H9 (cell line): ENCODE results near the gene CDH23. TPM values are rescaled to one million over a fixed set of nuclear protein-coding genes. Genes with fewer than 3 reads are reported as not detected.

Experiments
- DNase-seq: peaks from one replicate; pipeline ENCODE4 v3.0.0-alpha.2; 2017
- H2AFZ ChIP-seq: one replicate; pipeline ENCODE4 v1.6.1; 2013; ENCODE audit warnings: mild to moderate bottlenecking, low read length, control low read depth, moderate library complexity
- H2AK5ac ChIP-seq: 2 replicates; pipeline ENCODE4 v1.6.1; 2013; ENCODE audit warnings: low read length, control low read depth, mixed read lengths; ENCODE audit not compliant: insufficient read length
- H2BK120ac ChIP-seq: one replicate; pipeline ENCODE4 v1.6.1; 2013; ENCODE audit warnings: low read depth, mild to moderate bottlenecking, low read length, control low read depth, inconsistent platforms; ENCODE audit not compliant: poor library complexity, severe bottlenecking
- H2BK12ac ChIP-seq: 2 replicates; pipeline ENCODE4 v1.6.1; 2013; ENCODE audit warnings: low read length, control low read depth, mixed read lengths, low read depth; ENCODE audit not compliant: insufficient read length
- H2BK15ac ChIP-seq: 2 replicates; pipeline ENCODE4 v1.6.1; 2013; ENCODE audit warnings: low read depth, low read length, control low read depth
- H2BK20ac ChIP-seq: one replicate; pipeline ENCODE4 v1.6.1; 2013; ENCODE audit warnings: low read depth, mild to moderate bottlenecking, low read length, control low read depth, inconsistent platforms; ENCODE audit not compliant: poor library complexity, severe bottlenecking
- H2BK5ac ChIP-seq: 2 replicates; pipeline ENCODE4 v1.6.1; 2013; ENCODE audit warnings: low read length, control low read depth, mixed read lengths; ENCODE audit not compliant: insufficient read length
- H3K14ac ChIP-seq: 2 replicates; pipeline ENCODE4 v1.6.1; 2013; ENCODE audit warnings: low read length, control low read depth; ENCODE audit not compliant: insufficient read depth
- H3K18ac ChIP-seq: 2 replicates; pipeline ENCODE4 v1.6.1; 2013; ENCODE audit warnings: low read depth, mild to moderate bottlenecking, mixed read lengths, low read length, control low read depth; ENCODE audit not compliant: insufficient read length
- H3K23ac ChIP-seq: 2 replicates; pipeline ENCODE4 v1.6.1; 2013; ENCODE audit warnings: low read length, control low read depth, mixed read lengths, low read depth; ENCODE audit not compliant: insufficient read length
- H3K23me2 ChIP-seq: 2 replicates; pipeline ENCODE4 v1.6.1; 2013; ENCODE audit warnings: low read depth, mild to moderate bottlenecking, mixed read lengths, low read length, control low read depth; ENCODE audit not compliant: insufficient read length, poor library complexity, severe bottlenecking
- H3K27ac ChIP-seq: 2 replicates; pipeline ENCODE4 v1.5.1; 2013; ENCODE audit warnings: low read length, control low read depth, mixed read lengths, low read depth; ENCODE audit not compliant: insufficient read length
- H3K27me3 ChIP-seq: 2 replicates; pipeline ENCODE4 v1.6.1; 2013; ENCODE audit warnings: low read length, control low read depth, inconsistent platforms; ENCODE audit not compliant: insufficient read depth
- H3K4ac ChIP-seq: 2 replicates; pipeline ENCODE4 v1.6.1; 2013; ENCODE audit warnings: low read depth, mild to moderate bottlenecking, control low read depth, inconsistent platforms, low read length, moderate library complexity
- H3K4me1 ChIP-seq: 2 replicates; pipeline ENCODE4 v1.6.1; 2013; ENCODE audit warnings: low read length, control low read depth, inconsistent platforms; ENCODE audit not compliant: insufficient read depth
- H3K4me2 ChIP-seq: 2 replicates; pipeline ENCODE4 v1.6.1; 2013; ENCODE audit warnings: low read length, control low read depth, mixed read lengths; ENCODE audit not compliant: insufficient read length, insufficient read depth
- H3K56ac ChIP-seq: 2 replicates; pipeline ENCODE4 v1.6.1; 2013; ENCODE audit warnings: low read depth, mild to moderate bottlenecking, mixed read lengths, low read length, control low read depth; ENCODE audit not compliant: insufficient read length
- H3K79me1 ChIP-seq: 2 replicates; pipeline ENCODE4 v1.6.1; 2013; ENCODE audit warnings: low read depth, mild to moderate bottlenecking, moderate library complexity, low read length, control low read depth, inconsistent platforms; ENCODE audit not compliant: insufficient read depth, poor library complexity, severe bottlenecking
- H3K79me2 ChIP-seq: 2 replicates; pipeline ENCODE4 v1.6.1; 2013; ENCODE audit warnings: low read length, control low read depth, inconsistent platforms; ENCODE audit not compliant: insufficient read depth
- H3K9ac ChIP-seq: 2 replicates; pipeline ENCODE4 v1.6.1; 2013; ENCODE audit warnings: low read length, control low read depth, mixed read lengths; ENCODE audit not compliant: insufficient read length; ENCODE audit errors: extremely low read depth
- H3K9me3 ChIP-seq: one replicate; pipeline ENCODE4 v1.6.1; 2013; ENCODE audit warnings: low read depth, low read length, inconsistent platforms; ENCODE audit not compliant: control insufficient read depth
- H3T11ph ChIP-seq: one replicate; pipeline ENCODE4 v1.6.1; 2013; ENCODE audit warnings: mild to moderate bottlenecking, low read length, control low read depth, inconsistent platforms
- H4K20me1 ChIP-seq: one replicate; pipeline ENCODE4 v1.6.1; 2013; ENCODE audit not compliant: control insufficient read depth, insufficient read length, insufficient read depth
- H4K5ac ChIP-seq: 2 replicates; pipeline ENCODE4 v1.6.1; 2013; ENCODE audit warnings: low read depth, mild to moderate bottlenecking, mixed read lengths, low read length, control low read depth; ENCODE audit not compliant: insufficient read length
- H4K8ac ChIP-seq: replicated peaks from 2 replicates; pipeline ENCODE4 v1.6.1; 2013; ENCODE audit warnings: low read length, control low read depth, mixed read lengths, low read depth; ENCODE audit not compliant: insufficient read length
- H4K91ac ChIP-seq: 2 replicates; pipeline ENCODE4 v1.6.1; 2013; ENCODE audit warnings: low read depth, mild to moderate bottlenecking, moderate library complexity, mixed read lengths, low read length, control low read depth; ENCODE audit not compliant: insufficient read length
- H3K27ac Mint-ChIP-seq, 3 experiments: 2 replicates in 2 of 3; 3 replicates in 1 of 3; pipeline ENCODE4 v1.8.0; 2020 to 2021; ENCODE audit warnings: mixed read lengths in 3 of 3, mild to moderate bottlenecking in 1 of 3, moderate library complexity in 1 of 3
- H3K27me3 Mint-ChIP-seq: 2 replicates; pipeline ENCODE4 v1.8.0; 2021; ENCODE audit warnings: low read depth, mild to moderate bottlenecking, moderate library complexity, mixed read lengths
- H3K36me3 Mint-ChIP-seq, 3 experiments: 2 replicates in 2 of 3; 3 replicates in 1 of 3; pipeline ENCODE4 v1.8.0; 2020 to 2021; ENCODE audit warnings: low read depth in 3 of 3, mixed read lengths in 3 of 3; ENCODE audit not compliant: insufficient read depth in 1 of 3
- H3K4me1 Mint-ChIP-seq, 2 experiments: 2 replicates each; pipeline ENCODE4 v1.8.0; 2020; ENCODE audit warnings: mixed read lengths in 2 of 2
- H3K4me3 Mint-ChIP-seq, 2 experiments: 2 replicates in 1 of 2; 3 replicates in 1 of 2; pipeline ENCODE4 v1.8.0; 2020 to 2021; ENCODE audit warnings: mild to moderate bottlenecking in 2 of 2, mixed read lengths in 2 of 2, moderate library complexity in 1 of 2
- H3K9me3 Mint-ChIP-seq, 2 experiments: 2 replicates in 1 of 2; 3 replicates in 1 of 2; pipeline ENCODE4 v1.8.0; 2020; ENCODE audit warnings: mild to moderate bottlenecking in 2 of 2, mixed read lengths in 2 of 2, moderate library complexity in 1 of 2
- CTCF ChIP-seq: fragments of 200-600 bp; sonication (generic); conservative IDR thresholded peaks from 3 replicates; pipeline ENCODE4 v1.8.0; 2021; ENCODE audit warnings: antibody characterized with exemption, mild to moderate bottlenecking
- WGBS: extraction: QIAGEN DNeasy Blood & Tissue Kit; methylation state at CpG from one replicate; pipeline ENCODE4 v1.1.7; 2013; ENCODE audit warnings: missing lambda C conversion rate, low lambda C conversion rate, mixed read lengths; ENCODE audit not compliant: insufficient read length; ENCODE audit errors: extremely low coverage; 5-methylcytosine and 5-hydroxymethylcytosine counted together
- total RNA-seq: library from RNA; stranded (reverse); gene quantifications from 2 replicates; pipeline ENCODE4 v1.2.1, GENCODE V29; 2021

Gene CDH23
- total RNA-seq, 1 experiment from 2014 or later: 2.1 TPM

GRCh38 chr10:71487726-71488125 is 91.0 kb downstream of the CDH23 start:
- H3K27me3 Mint-ChIP-seq: peaks cover 29% of the 10 kb centered on the region
- H4K8ac ChIP-seq: no peak overlapping the region
- no CpG with 5 or more reads among the region's 1 CpG for WGBS
- H2BK20ac ChIP-seq: no peak overlapping the region
- no peaks in the 10 kb centered on the region for H3K23me2 ChIP-seq
- H3T11ph ChIP-seq: no peak overlapping the region
- no peak overlapping the region for H3K23ac ChIP-seq
- DNase-seq: no peak
- H4K5ac ChIP-seq: no peak overlapping the region
- H3K9me3 Mint-ChIP-seq: peaks cover 16 to 17% of the 10 kb centered on the region in 2 experiments
- H3K9me3 ChIP-seq: no peaks in the 10 kb centered on the region
- no peaks in the 10 kb centered on the region for H3K79me2 ChIP-seq
- H3K4me1 Mint-ChIP-seq: peaks cover 4 to 5% of the 10 kb centered on the region in 2 experiments; a peak in 2 of 4 replicates
- H3K18ac ChIP-seq: no peak overlapping the region
- no peaks in the 10 kb centered on the region for H3K27me3 ChIP-seq
- H2AFZ ChIP-seq: no peak overlapping the region
- no peak overlapping the region for H3K4me2 ChIP-seq
- H3K4me1 ChIP-seq: no peaks in the 10 kb centered on the region
- peaks cover 5 to 20% (median 10%) of the 10 kb centered on the region in 3 experiments for H3K36me3 Mint-ChIP-seq
- H3K14ac ChIP-seq: no peak overlapping the region
- no peak overlapping the region for H3K27ac Mint-ChIP-seq
- no peak overlapping the region for H3K4ac ChIP-seq
- no peak overlapping the region for H2BK12ac ChIP-seq
- H3K56ac ChIP-seq: no peak overlapping the region
- H2AK5ac ChIP-seq: no peak overlapping the region
- no peak overlapping the region for H2BK15ac ChIP-seq
- no peak overlapping the region for H3K9ac ChIP-seq
- TF ChIP-seq CTCF: no peak
- H4K20me1 ChIP-seq: no peaks in the 10 kb centered on the region
- H3K4me3 Mint-ChIP-seq: no peak overlapping the region
- no peak overlapping the region for H4K91ac ChIP-seq
- no peaks in the 10 kb centered on the region for H3K79me1 ChIP-seq
- H2BK5ac ChIP-seq: no peak overlapping the region
- H2BK120ac ChIP-seq: no peak overlapping the region
- no peak overlapping the region for H3K27ac ChIP-seq
